WERI-Rb-1 (cell line): ENCODE results near the gene CCDC148.

Source experiments
- DNase-seq: peaks from one replicate; pipeline ENCODE4 v3.0.0-alpha.2; 2020
- H3K27ac ChIP-seq: fragments of 250-450 bp; sonication (Bioruptor Pico); 2 replicates; pipeline ENCODE4 v1.5.1; 2020; ENCODE audit warnings: mild to moderate bottlenecking, moderate library complexity
- H3K27me3 ChIP-seq: fragments of 250-450 bp; sonication (Bioruptor Pico); 2 replicates; pipeline ENCODE4 v1.5.1; 2021; ENCODE audit warnings: mild to moderate bottlenecking, low read depth, moderate library complexity; ENCODE audit not compliant: insufficient read depth, severe bottlenecking
- H3K36me3 ChIP-seq: fragments of 250-450 bp; sonication (Bioruptor Pico); 2 replicates; pipeline ENCODE4 v1.5.1; 2020; ENCODE audit warnings: mild to moderate bottlenecking, moderate library complexity
- H3K4me3 ChIP-seq: 2 replicates; pipeline ENCODE4 v1.5.1; 2011; ENCODE audit warnings: low read depth, mild to moderate bottlenecking, control low read depth, low read length
- H3K9me3 ChIP-seq: fragments of 250-450 bp; sonication (Bioruptor Pico); 2 replicates; pipeline ENCODE4 v1.5.1; 2021; ENCODE audit warnings: mild to moderate bottlenecking, moderate library complexity; ENCODE audit not compliant: severe bottlenecking
- CTCF ChIP-seq: IDR thresholded peaks from 2 replicates; pipeline ENCODE4 v1.5.1; 2011; ENCODE audit warnings: low read depth, mild to moderate bottlenecking, control low read depth, inconsistent platforms, low read length

The CCDC148 gene

GRCh38 chr2:158495175-158495574 lies 38.6 kb upstream of the CCDC148 start:
- H3K27me3 ChIP-seq: no peaks in the 10 kb centered on the region
- no peaks in the 10 kb centered on the region for H3K36me3 ChIP-seq
- TF ChIP-seq CTCF: no peak
- no peak overlapping the region for H3K4me3 ChIP-seq
- no peaks in the 10 kb centered on the region for H3K9me3 ChIP-seq
- no peak overlapping the region for H3K27ac ChIP-seq
- no peak for DNase-seq

- Histone ChIP-seq H3K4me3 (no peak overlapping the region), H3K27ac (no peak overlapping the region), H3K9me3 (no peaks in the 10 kb centered on the region), H3K27me3 (no peaks in the 10 kb centered on the region), H3K36me3 (no peaks in the 10 kb centered on the region)
- TF ChIP-seq CTCF: no peak
- DNase-seq: no peak
Measured at GRCh38 chr2:158493458-158493857, 36.9 kb upstream of the CCDC148 start.

GRCh38 chr2:158491072-158491471 lies 34.5 kb upstream of the CCDC148 start:
- no peak for TF ChIP-seq CTCF
- H3K27me3 ChIP-seq: no peaks in the 10 kb centered on the region
- no peak overlapping the region for H3K27ac ChIP-seq
- no peaks in the 10 kb centered on the region for H3K36me3 ChIP-seq
- DNase-seq: no peak
- no peak overlapping the region for H3K4me3 ChIP-seq
- H3K9me3 ChIP-seq: no peaks in the 10 kb centered on the region

DNA sequence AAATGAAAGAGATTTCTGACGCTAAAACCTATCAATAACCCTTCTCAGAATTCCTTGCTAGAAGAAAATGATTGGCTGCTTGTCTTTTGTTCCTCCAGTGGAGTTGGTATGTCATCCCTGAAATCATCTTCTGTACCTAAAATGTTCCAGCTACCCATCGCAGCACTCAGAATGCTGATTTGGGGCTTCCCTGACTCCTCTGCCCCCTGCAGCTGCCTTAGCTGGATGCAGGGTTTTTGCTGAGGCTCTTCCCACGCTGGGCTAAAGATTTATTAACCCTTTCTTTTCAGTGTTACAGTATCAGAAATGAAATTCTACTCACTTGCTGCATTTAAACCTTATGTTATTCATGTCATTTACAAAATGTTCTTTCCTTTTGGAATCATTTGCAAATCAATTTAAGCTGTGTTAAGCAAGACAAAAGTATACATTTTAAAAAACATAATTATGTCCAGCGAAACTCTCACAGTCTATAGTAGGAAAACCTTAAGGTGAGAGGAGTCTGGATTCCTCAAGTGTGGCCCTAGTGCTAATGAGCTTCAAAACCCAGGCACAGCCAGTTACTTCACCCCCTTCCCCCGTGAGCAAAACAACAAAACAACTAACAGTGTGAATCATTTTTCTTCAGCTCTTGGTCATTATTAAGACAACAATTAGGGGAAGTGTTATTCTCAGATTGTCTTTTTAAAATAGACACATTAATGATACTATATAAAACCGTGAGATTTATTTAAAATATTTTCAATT lies 33.0 kb upstream of the CCDC148 start:
- Histone ChIP-seq H3K27ac (no peak overlapping the region), H3K4me3 (no peak overlapping the region), H3K9me3 (no peaks in the 10 kb centered on the region), H3K36me3 (no peaks in the 10 kb centered on the region), H3K27me3 (no peaks in the 10 kb centered on the region)
- no peak for DNase-seq
- TF ChIP-seq CTCF: no peak

GRCh38 chr2:158488442-158489216 lies 32.1 kb upstream of the CCDC148 start:
- DNase-seq: no peak
- Histone ChIP-seq H3K4me3 (no peak overlapping the region), H3K27me3 (no peaks in the 10 kb centered on the region), H3K9me3 (no peaks in the 10 kb centered on the region), H3K27ac (no peak overlapping the region), H3K36me3 (no peaks in the 10 kb centered on the region)
- no peak for TF ChIP-seq CTCF

- Histone ChIP-seq H3K27me3 (no peaks in the 10 kb centered on the region), H3K4me3 (no peak overlapping the region), H3K9me3 (no peaks in the 10 kb centered on the region), H3K36me3 (no peaks in the 10 kb centered on the region), H3K27ac (no peak overlapping the region)
- no peak for DNase-seq
- no peak for TF ChIP-seq CTCF
Measured at GRCh38 chr2:158487419-158487818, 30.9 kb upstream of the CCDC148 start.
